K562 treated with DMSO at 1 percent for 24 hours (cell line): ENCODE results near the gene GP9. TPM values are rescaled to one million over a fixed set of nuclear protein-coding genes. Genes with fewer than 3 reads are reported as not detected.

Source experiments
- total RNA-seq: library from RNA; unstranded; fragments of 300-600 nt; gene quantifications from 2 replicates; pipeline ENCODE4 v1.2.3, GENCODE V29; 2022; ENCODE audit warnings: low read depth; ENCODE audit not compliant: insufficient read depth

GP9 gene
- total RNA-seq: not detected in 2 replicates

DNA sequence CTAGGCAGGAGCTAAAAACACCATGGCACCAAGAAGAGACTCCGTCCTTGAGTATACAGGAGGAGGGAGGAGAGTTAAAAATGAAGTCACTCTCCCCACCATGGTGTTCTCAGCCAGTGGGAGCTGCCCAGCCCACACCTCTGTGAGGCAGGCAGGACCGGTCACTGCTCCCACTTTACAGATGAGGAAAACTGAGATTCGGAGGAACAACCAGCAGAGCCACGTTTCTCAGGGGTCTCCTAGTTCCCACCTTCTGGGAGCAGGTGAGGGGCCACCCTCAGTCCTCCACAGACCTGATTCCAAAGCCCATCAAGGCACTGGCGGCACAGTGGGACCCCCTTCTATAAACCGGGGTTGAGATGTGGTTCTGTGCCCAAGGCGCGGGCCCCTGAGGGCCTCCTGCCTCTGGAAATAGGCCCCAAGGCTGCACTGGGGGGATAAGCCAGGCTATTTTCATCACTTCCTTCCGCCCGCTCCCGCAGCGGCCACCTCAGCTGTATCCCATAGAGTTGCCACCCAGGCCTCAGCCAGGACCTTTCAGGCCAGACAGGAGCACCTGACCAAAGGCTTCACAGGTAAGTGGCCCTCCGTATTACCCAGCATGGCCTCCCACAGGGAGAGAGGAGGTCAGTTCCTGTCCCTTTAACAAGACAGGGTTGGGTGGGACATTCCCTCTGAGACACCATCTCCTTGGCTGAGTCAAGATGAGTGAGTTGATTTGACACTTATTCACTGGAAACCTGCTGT, at the start of gene GP9:
TSS of gene GP9 (plus strand) at position 504 of the 747 bp plus-strand sequence. CDS start 961 bp downstream, outside the sequence.

Other genes starting within 250 kb of the GP9 start
- 16.9 and 19.3 TPM in 2 replicates for gene ACAD9, start 181.2 kb upstream of the GP9 start, total RNA-seq
- 0.49 and 0.68 TPM in 2 replicates for gene CFAP92, start 66.7 kb upstream of the GP9 start, total RNA-seq
- gene EFCC1, start 59.5 kb upstream of the GP9 start, total RNA-seq: not detected in 2 replicates
- 17.8 and 19.5 TPM in 2 replicates for gene RAB43, start 61.0 kb downstream of the GP9 start, total RNA-seq
- gene ISY1, start 100.3 kb downstream of the GP9 start, total RNA-seq: 17.6 and 29.3 TPM in 2 replicates
- 237 and 251 TPM in 2 replicates for gene CNBP, start 123.1 kb downstream of the GP9 start, total RNA-seq
- gene COPG1, start 188.8 kb downstream of the GP9 start, total RNA-seq: 120 and 121 TPM in 2 replicates
- 40.5 and 45.0 TPM in 2 replicates for gene HMCES, start 218.1 kb downstream of the GP9 start, total RNA-seq